ENCODE data around the gene CORT.
A peak's percentile ranks its signal among the peaks of the same experiment; 100 is the strongest.

Gene CORT

DNA sequence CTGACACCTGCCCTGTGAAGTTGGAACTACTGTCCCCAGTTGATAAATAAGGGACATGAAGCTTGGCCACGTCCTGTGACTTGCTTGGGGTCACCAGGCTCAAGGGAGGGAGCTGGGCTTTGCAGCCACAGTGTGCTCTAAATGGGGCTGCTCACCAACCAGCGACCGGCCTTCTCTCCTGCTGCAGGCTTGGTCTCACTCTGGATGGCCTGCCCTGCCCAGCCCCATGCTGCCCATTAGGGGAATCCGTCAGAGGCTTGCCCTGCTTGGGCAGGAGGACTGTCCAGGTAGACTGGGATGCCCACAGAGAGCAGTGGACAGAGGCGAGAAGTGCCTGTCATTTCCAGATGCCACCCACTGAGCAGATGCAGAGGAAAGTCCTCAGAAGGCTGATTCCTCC, 20.8 kb upstream of the CORT start:
- in situ Hi-C loops (cut with HindIII; ENCODE audit: low pct_unique_long_range_greater_than_20kb, low sequenced_read_pairs) = no loop called here
- DNase-seq (ENCODE audit: low read depth in 1 of 2, low spot score in 1 of 2) = no peak
- no peak for TF ChIP-seq JUND (IDR thresholded peaks at IDR 0.05; ENCODE audit: low read depth)

- in situ Hi-C loops (cut with HindIII; ENCODE audit: low pct_unique_long_range_greater_than_20kb, low sequenced_read_pairs) = no loop called here
- TF ChIP-seq JUND (IDR thresholded peaks at IDR 0.05; ENCODE audit: low read depth) = no peak
- peak in 1 of 2 experiments; percentile 5 for DNase-seq (ENCODE audit: low read depth in 1 of 2, low spot score in 1 of 2)
These were observed 20.0 kb upstream of the CORT start for GRCh38 chr1:10429868-10430215.

- in situ Hi-C loops (cut with HindIII; ENCODE audit: low pct_unique_long_range_greater_than_20kb, low sequenced_read_pairs) = no loop called here
- peak; percentile 83 to 88 for DNase-seq (ENCODE audit: low read depth in 1 of 2, low spot score in 1 of 2)
- no peak for TF ChIP-seq JUND (IDR thresholded peaks at IDR 0.05; ENCODE audit: low read depth)
These were observed 19.4 kb upstream of the CORT start, which contains the start of gene CENPS for GRCh38 chr1:10430216-10431069. Gene CENPS, plus strand, starts transcription at chr1:10430433. Its CDS starts 85 bp downstream, at chr1:10430518.

GRCh38 chr1:10431070-10431730, 18.6 kb upstream of the CORT start:
- DNase-seq (ENCODE audit: low read depth in 1 of 2, low spot score in 1 of 2) = peak; percentile 14 to 24
- in situ Hi-C loops (cut with HindIII; ENCODE audit: low pct_unique_long_range_greater_than_20kb, low sequenced_read_pairs) = no loop called here
- no peak for TF ChIP-seq JUND (IDR thresholded peaks at IDR 0.05; ENCODE audit: low read depth)

DNA sequence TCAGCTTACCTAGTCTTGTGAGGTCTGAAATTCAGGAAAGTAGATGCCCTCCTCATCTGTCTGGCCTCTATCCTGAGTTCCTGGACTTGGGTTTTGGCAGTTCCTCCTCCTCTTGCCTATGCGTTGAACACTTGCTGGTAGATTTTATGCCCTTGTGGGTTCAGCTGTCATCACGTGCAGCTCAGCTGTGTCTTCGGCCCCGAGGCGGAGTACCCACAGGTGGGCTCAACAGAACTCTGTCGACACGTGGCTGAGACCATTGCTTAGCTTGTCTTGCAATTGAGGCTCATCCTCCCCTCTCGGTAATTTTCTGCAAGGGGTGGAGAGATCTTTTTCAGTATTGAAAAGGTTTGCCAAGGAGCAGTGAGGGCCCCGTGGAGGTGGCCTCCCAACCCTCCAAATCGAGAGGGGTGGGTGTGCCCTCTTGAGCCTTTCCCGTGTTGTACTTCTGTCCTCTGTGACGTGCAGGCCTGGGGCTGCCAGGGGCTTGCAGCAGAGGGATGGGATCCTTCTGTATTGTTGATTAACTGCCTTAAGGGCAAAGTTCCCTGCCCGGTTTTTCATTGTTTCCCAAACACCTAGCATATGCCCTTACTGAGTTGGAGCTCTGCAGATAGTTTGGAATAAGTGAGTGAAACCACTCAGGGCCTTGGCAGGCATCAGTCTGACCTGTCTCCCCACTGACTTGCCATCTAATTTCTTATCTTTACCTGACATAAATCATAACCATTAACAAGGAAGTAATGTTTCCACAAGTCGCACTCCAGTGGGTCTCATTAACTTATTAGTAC, 16.7 kb upstream of the CORT start:
- in situ Hi-C loops (cut with HindIII; ENCODE audit: low pct_unique_long_range_greater_than_20kb, low sequenced_read_pairs) = no loop called here
- no peak for TF ChIP-seq JUND (IDR thresholded peaks at IDR 0.05; ENCODE audit: low read depth)
- DNase-seq (ENCODE audit: low read depth in 1 of 2, low spot score in 1 of 2) = no peak

DNA sequence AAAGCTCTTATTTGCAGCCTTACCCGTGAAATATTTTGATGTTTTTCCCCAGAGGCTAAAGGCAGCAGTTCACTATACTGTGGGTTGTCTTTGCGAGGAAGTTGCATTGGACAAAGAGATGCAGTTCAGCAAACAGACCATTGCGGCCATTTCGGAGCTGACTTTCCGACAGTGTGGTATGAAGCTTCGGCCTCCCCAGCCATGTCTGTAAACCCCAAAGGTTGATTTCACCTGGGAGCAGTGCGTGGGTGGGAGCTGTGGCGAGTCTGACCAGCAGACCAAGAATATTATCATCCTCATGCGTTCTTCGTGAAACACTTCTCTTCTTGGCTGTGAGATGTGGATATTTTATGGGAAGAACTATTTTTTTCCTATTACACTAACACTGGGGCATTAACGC, 16.0 kb upstream of the CORT start:
- TF ChIP-seq JUND (IDR thresholded peaks at IDR 0.05; ENCODE audit: low read depth) = no peak
- in situ Hi-C loops (cut with HindIII; ENCODE audit: low pct_unique_long_range_greater_than_20kb, low sequenced_read_pairs) = no loop called here
- DNase-seq (ENCODE audit: low read depth in 1 of 2, low spot score in 1 of 2) = no peak

- in situ Hi-C loops (cut with HindIII; ENCODE audit: low pct_unique_long_range_greater_than_20kb, low sequenced_read_pairs) = no loop called here
- DNase-seq (ENCODE audit: low read depth in 1 of 2, low spot score in 1 of 2) = no peak
- no peak for TF ChIP-seq JUND (IDR thresholded peaks at IDR 0.05; ENCODE audit: low read depth)
These were observed 15.2 kb upstream of the CORT start for GRCh38 chr1:10434590-10434989.

GRCh38 chr1:10437052-10437451, 12.8 kb upstream of the CORT start:
- no peak for TF ChIP-seq JUND (IDR thresholded peaks at IDR 0.05; ENCODE audit: low read depth)
- in situ Hi-C loops (cut with HindIII; ENCODE audit: low pct_unique_long_range_greater_than_20kb, low sequenced_read_pairs) = no loop called here
- DNase-seq (ENCODE audit: low read depth in 1 of 2, low spot score in 1 of 2) = no peak

DNA sequence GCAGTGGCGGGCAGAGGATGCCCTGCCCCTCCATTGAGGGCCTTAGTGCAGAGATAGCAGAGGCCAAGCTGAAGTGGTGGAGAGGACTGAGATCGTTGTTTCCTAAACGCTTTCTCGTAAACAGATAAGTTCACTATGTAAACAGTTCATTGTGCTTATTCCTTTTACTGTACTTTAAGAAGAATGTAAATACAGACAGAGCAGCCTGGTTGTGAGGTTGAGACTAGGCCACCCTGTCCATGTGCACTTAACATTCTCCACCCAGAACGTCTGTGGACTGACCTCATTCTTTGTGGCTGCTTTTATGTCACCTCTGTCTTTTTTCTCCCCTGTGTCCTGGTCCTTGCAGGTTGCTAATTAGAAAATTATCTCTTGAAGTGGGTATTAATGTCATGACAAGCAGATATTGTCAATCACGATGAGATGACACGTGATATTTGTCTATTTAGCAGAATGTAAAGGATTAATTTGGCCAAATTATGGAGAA, 11.1 kb upstream of the CORT start:
- in situ Hi-C loops (cut with HindIII; ENCODE audit: low pct_unique_long_range_greater_than_20kb, low sequenced_read_pairs) = no loop called here
- no peak for DNase-seq (ENCODE audit: low read depth in 1 of 2, low spot score in 1 of 2)
- no peak for TF ChIP-seq JUND (IDR thresholded peaks at IDR 0.05; ENCODE audit: low read depth)

DNA sequence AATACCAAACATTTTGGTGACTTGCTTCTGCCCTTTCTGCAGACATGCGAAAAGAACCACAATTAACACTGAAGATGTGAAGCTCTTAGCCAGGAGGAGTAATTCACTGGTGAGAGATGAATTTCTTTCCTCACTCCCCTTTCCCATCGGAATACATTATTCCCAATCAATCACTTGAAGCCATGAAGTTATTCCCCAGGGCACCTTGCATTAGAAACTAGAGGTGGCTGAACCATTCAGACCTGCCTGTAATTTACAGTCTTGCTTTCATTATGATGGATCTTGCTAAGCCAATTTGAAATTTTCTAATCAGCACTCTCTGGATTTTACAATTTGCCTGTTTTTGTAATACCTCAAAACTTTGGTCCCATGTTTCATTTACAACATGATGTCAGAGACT, 9.5 kb upstream of the CORT start:
- TF ChIP-seq JUND (IDR thresholded peaks at IDR 0.05; ENCODE audit: low read depth) = no peak
- in situ Hi-C loops (cut with HindIII; ENCODE audit: low pct_unique_long_range_greater_than_20kb, low sequenced_read_pairs) = no loop called here
- no peak for DNase-seq (ENCODE audit: low read depth in 1 of 2, low spot score in 1 of 2)

GRCh38 chr1:10440794-10441193, 9.0 kb upstream of the CORT start:
- TF ChIP-seq JUND (IDR thresholded peaks at IDR 0.05; ENCODE audit: low read depth) = no peak
- no peak for DNase-seq (ENCODE audit: low read depth in 1 of 2, low spot score in 1 of 2)
- in situ Hi-C loops (cut with HindIII; ENCODE audit: low pct_unique_long_range_greater_than_20kb, low sequenced_read_pairs) = no loop called here

- in situ Hi-C loops (cut with HindIII; ENCODE audit: low pct_unique_long_range_greater_than_20kb, low sequenced_read_pairs) = no loop called here
- DNase-seq (ENCODE audit: low read depth in 1 of 2, low spot score in 1 of 2) = no peak
- no peak for TF ChIP-seq JUND (IDR thresholded peaks at IDR 0.05; ENCODE audit: low read depth)
These were observed 5.6 kb upstream of the CORT start for GRCh38 chr1:10444248-10444647.

Measured in T47D (cell line).